GM19025 (cell line): ENCODE data around the gene SCAMP5.

Source experiments
- ATAC-seq: cut with Tn5 transposase; IDR thresholded peaks from one replicate; pipeline ENCODE4 v1.9.1; 2021; ENCODE audit warnings: mild to moderate bottlenecking, low read depth, moderate library complexity; ENCODE audit not compliant: unreplicated experiment

SCAMP5 gene

DNA sequence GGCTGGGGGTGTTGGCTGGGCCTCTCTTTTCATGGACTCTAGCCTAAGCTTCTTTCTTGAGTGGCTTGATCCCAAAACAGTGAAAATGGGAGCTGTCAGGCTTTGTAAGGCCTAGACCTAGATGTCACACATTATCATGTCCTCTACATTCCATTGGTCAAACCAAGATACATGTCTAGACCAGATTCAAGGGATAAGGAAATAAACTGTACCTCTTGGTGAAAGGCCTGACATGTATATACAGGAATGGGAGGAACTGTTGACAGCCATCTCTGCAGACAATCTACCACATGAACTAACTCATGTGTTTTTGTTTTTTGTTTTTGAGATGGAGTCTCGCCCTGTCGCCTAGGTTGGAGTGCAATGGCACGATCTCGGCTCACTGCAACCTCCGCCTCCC lies 27.7 kb upstream of the SCAMP5 start:
- no peak for ATAC-seq

DNA sequence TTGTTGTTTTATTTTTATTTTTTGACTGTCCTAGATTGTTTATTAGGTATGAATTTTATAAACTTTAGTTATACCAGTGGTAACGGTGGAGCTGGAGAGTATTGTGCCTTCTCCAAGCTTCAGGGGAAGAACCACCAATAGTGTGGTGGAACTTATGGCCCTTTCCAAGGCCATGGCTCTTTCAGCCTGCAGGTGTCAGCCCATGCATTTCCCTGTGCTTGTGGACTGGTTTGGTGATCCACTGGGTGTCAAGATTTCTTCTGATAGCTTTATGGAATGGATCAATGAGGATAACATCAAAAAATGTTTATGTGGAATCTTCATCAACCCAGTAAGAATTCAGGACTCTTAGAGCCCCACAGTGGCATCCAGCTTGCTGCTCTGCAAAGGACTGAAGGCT lies 19.2 kb upstream of the SCAMP5 start:
- no peak for ATAC-seq

DNA sequence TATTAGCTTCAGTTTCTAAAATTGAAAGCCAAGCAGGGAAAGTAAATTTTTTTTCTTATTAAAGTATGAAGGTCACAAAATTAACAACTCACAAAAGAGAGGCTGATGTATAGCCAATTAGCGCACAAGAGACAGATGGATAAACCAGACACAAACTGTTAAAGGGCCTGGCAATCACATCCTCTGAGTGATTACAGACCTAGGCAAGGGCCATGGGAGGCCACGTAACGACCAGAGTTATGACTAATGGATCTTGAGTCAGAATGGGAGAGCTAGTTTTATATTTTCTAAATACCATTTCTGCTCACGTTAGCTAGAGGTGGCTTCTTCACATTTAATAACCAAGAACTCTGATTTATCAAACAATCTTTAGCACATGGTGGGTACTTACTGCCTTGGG lies 17.8 kb upstream of the SCAMP5 start:
- no peak for ATAC-seq

DNA sequence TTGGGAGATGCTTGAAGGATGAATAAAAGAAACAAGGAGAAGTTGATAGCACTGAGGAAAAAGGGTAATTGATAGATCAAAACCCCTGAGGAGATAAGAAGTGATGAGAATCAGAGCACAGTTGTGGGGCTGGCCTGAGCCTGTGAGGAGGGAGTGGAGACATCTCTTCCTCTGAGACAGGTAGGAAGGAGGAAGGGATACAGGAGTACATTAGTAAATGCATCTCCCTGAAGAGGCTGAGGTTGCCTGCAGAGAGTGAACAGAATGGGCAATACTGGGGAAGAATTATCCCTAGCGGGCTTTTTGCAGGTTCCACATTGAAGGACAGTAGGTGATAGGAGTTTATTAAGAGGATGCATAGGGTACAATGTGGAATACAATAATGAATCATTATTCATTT lies 17.3 kb upstream of the SCAMP5 start:
- ATAC-seq = no peak

DNA sequence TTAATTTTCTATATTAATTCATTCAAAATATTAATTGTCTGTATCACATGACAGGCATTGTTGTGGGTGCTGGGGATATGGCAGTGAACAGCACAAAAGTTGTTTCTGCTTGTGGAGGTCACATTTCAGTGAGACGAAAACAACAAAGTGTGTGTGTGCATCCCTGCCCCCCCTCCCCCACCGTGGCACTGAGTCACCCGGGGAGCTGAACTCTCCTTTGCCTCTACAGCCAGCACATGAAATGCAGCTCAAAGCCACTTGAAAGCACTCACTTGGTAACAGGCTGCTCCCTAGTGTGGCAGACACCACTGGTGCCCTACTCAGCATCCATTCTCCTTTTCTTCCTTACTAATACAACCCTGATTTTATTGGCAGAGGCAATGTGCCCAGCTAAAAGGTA lies 16.9 kb upstream of the SCAMP5 start:
- no peak for ATAC-seq

DNA sequence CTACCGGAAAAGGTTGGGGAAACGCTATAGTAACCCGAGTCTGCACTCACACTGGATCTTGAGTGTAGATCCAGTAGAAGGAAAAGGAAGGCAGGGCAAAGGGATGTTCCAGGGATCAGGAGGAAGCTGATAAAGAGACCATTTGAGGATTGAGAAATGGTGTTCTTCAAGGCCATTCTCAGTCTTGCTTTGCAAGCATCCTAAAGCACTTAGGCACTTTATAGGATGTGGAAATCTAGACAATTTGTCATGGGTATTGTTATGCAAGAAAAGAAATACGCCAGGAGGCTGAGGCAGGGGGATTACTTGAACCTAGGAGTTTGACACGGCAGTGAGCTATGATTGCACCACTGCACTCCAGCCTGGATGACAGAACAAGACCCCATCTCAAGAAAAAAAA lies 13.2 kb upstream of the SCAMP5 start:
- ATAC-seq = no peak

DNA sequence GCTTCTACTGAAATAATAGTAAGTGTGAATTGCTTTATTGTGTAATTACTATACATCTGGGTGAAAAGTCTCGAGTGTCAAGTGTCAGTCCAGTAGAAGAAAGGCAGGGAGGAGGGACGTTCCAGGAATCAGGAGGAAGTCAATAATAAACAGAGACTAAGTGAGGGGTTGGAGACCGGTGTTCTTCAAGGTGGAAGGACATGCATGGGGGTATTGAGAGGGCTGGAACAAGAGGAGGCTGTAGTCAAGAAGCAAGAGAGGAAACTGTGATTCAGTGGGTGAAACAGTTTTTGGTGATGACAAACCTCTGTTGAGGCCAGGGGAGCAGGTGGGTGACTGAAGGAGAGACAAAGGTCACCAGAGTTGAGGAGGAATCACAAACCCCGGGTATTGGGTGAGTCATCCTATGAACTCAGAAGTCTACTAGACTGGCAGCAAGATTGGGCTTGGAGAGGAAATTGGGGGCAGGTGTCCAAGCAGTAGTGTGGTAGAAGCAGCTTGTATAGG lies 11.6 kb upstream of the SCAMP5 start:
- ATAC-seq = peak; percentile 55

DNA sequence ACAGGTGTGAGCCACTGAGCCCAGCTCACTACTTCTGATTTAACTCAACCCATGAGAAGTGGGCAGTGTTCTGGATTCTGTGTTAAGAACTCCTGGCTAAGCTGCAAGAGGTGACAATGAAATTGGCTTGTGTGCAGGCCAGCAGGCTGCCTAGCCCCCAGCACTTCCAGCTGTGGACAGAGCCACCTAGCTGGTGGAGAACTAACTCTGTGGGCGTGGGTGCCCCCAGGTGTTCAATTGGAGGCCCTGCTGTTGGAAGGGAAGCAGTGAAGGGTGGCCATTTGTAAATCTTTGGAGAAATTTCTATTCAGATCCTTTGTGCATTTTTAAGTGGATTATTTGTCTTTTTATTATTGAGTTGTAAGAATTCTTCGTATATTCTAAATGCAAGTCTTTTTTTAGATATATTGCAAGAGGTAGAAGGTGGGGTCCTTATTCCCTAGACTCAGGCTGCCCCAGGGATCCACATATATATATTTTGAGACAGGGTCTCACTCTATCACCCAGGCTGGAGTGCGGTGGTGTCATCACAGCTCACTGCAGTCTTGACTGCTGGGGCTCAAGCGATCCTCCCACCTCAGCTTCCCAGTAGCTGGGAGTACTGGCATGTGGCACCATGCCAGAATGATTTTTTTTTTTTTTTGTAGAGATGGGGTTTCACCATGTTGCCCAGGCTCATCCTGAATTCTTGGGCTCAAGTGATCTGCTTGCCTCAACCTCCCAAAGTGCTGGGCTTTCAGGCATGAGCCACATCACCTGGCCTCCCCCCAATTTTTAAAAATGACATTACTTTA lies 7.2 kb upstream of the SCAMP5 start:
- no peak for ATAC-seq

DNA sequence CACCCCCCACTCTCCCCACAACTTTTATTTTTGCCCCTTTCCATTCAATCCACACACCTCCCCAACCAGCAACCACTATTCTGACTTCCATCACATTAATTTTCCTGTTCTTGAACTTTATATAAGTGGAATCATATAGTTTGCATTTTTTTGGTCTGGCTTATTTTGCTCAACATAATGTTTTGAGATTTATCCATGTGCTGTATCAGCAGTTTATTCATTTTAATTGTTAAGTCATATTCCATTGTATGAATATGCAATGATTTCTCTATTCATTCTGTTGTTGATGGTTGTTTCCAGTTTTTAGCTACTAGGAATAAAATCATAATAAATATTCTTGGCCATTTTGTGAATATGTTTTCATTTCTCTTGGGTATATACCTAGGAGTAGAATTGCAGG lies 5.8 kb upstream of the SCAMP5 start:
- no peak for ATAC-seq

DNA sequence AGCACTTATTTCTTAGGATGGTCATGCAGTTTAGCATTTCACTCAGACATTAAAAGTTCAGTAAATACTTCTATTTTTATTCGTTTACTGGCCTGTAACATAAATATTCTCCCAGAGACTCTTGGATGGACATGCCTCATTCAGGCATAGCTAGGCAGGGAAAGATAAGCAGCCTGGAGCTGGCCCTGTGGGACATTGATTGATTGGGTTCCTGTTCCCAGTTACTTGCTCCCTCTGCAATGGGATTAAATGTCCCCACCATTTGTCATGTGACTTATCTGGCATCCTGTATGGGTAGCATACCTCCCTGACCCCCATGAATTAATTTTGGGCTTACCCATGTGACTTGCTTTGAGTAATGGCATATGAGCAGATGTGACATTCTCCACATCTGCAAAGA lies 2.7 kb upstream of the SCAMP5 start:
- no peak for ATAC-seq

DNA sequence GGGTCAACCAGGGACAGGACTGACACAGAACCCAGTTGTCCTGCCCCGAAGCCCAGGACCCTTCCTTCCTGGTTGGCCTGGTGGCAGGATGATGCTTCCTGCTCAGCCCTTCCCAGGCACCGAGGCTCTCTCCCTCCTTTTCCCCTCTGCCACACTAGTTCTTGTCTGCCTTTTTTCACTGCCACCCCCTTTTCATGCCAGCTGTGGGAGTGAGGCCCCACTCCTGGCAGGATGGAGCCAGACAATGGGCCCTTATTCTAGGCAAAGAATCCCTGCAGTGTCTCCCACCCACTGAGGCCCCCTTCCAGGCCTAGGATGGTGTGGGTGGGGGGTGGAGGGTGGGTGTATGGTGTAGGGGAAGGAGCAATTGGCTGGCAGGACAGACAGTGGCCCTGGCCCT lies 1.1 kb upstream of the SCAMP5 start:
- ATAC-seq = no peak

DNA sequence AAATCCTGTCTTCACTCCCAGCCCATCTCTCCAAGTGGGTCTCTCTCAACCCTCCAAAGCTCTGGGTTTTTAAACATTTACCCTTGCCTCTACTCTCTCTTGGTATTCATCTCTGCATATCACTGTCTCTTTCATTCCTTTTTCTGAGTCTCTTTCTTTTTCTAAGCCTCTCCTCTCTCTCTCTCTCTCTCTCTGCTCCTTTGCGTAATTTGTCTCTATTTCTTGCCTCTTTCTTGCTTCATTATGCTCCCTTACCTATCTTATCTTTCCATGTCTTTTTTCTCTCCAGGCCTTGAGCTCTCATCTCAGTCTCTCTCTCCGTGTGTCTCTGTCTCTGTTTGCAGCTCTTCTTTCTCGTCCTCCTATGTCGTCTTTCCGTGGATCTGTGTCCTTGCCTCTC lies 678 bp upstream of the SCAMP5 start:
- no peak for ATAC-seq

DNA sequence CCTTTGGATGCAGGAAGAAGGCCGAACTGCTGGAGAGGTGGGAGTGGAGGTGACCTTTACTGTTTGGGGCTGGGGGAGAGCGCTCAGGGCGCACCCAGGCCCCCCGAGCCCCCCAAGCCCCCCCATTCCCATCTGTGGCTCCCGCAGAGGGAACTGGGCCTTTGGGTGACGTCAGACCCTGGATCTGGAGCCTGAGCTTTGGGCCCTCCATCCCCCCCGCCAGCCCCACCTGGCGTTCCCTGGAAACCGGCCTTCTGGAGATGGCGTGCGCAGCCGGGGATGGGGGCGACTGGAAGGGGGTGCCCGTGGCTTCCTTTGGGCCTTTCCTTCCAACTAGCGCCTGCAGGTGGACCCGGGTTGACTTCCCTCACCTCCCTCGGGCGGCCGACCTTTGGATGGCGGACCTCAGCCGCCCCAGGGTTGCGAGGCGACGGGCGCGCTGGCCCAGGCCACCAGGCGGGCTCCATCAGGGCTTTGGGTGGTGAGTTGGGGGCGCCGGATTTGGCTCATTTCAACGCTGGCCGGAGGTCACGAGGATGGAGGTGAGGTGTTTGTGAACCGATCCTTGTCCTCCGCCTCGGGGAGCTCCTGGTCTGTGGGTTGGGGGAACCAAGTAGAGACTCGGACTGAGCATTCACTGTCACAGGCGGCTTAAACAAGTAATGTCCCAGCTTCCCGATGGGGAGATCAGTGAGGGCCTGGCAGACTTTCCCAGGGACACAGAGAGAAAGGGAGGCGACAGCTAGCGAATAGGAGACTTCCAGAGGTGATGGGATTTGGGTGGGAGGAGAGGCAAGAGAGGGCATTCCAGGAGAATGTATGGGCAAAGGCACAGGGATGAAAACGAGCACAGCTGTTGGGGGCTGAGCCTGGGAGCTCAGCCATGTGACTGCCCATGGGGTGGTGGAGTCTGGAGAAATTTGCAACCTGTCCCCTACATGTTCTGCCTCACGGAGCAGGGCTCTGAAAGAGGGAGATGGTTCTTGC lies 709 bp downstream of the SCAMP5 start:
- ATAC-seq = no peak

DNA sequence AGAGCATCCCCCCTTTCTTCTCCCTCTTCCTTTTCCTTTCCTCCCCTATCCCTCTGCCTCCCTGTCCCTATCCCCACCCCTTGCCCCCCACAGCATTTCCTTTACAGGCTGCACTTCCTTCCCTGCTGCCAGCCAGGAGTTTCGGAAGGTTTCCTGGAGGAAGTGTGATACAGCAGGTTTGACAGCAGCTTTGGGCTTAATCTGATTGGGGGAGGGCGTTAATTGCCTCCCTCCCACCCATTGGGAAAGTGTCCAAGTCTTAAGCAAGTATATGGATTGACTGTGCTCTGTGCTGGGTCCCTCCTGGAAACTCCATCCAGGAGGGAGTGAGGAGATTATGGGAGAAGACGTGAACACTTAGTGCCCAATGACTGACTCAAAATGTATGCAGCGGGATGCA lies 1.8 kb downstream of the SCAMP5 start:
- ATAC-seq = no peak

DNA sequence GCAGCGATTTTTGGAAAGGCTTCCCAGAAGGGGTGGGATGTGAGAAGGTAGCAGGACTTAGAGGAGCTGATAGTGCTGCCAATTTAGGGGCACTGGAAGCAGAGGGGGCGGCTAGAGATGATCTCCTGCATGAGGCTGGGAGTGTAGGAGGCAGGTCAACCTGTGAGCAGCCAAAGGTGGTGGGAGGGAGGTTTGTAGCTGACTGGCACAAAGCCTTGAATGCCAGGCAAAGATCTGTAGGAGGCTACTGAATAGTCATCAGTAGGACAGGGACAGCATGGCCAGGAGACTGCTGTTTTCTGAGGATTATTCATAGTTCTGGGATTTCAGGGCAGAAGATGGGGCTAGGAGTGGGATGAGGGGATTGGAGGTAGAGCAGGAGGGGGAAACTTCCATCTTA lies 2.2 kb downstream of the SCAMP5 start:
- no peak for ATAC-seq

DNA sequence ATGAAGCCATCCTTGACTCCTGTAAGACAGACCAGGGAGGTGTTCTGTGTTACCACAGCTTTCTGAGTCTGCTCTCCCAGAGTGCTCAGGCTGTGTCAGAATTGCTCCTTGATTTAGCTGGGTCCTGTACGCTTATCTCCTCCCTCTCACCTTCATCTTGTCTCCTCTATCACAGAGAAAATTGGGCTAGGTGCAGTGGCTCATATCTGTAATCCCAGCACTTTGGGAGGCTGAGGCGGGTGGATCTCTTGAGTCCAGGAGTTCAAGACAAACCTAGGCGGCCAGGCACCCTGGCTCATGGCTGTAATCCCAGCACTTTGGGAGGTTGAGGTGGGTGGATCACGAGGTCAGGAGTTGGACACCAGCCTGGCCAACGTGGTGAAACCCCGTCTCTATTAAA lies 5.9 kb downstream of the SCAMP5 start:
- ATAC-seq = no peak

DNA sequence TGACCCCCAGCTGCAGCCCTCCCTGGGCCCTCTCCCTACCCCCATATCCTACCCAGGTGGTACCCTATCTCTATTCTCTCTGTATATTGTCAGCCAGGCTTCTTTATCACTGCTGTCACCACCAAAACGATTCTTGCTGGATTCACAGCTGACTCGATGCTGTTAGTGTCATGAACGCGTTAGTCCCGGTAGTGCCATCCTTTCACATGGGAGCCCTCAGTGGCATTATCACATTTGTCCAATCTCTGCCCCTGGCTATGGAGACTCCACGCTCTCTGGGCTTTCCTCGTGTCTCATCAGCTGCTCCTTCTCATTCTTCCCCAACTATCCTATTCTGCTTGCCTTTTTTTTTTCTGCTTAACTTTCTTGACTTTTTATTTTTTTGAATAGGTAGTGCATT lies 7.0 kb downstream of the SCAMP5 start:
- no peak for ATAC-seq

DNA sequence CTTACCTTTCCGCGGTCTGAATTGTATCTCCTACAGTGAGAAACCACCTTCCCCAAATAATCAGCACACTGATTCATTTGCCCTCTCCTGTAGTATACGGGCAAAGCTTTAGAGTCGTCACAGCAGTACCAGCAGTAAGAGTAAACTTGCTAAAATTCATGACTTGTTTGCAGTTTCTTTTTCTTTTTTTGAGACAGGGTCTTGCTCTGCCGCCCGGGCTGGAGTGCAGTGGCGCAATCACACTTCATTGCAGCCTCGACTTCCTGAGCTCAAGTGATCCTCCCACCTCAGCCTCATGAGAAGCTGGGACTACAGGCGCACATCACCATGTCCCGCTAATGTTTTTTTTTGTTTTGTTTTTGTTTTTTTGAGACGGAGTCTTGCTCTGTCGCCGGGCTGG lies 11.9 kb downstream of the SCAMP5 start:
- no peak for ATAC-seq

DNA sequence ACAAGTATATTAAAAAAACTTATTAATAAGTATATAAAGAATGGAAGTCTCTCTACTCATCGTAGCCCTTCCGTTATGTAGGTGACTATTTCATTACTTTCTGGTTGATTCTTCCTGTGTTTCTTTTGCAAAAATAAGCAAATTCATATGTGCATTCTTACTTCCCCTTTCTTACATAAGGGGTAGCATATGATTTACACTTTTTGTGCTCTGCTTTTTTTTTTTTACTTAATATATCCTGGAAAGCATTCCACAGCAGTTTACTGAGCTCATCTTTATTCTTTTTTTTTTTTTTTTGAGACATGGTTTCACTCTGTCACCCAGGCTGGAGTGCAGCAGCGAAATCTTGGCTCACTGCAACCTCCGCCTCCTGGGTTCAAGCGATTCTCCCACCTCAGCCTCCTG lies 12.9 kb downstream of the SCAMP5 start:
- peak; percentile 23 for ATAC-seq

DNA sequence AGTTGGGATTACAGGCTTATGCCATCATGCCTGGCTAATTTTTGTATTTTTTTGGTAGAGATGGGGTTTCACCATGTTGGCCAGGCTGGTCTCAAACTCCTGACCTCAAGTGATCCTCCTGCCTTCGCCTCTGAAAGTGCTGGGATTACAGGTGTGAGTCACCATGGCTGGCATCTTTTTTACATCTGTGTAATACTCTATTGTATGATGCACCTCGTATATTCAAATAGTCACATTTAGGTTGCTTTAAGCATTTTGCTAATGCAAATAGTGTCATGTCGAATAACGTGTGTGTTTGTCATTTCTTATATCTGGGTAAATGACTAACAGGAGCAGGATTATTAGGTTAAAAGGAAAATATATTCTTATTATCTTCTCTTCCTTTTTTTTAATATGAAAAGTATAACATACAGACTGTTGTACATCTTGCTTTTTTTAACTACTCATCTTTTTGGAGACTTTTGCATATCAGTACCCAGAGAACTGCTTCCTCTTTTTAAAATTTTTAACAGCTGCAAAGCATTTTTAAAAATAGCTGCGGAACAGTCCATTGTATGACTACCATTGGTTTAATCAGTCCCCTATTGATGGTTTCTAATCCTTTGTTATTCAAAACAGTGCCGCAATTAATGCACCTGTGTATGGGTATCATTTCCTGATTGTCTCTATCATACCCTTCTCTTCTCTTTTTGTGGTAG lies 13.4 kb downstream of the SCAMP5 start:
- peak; percentile 57 for ATAC-seq

DNA sequence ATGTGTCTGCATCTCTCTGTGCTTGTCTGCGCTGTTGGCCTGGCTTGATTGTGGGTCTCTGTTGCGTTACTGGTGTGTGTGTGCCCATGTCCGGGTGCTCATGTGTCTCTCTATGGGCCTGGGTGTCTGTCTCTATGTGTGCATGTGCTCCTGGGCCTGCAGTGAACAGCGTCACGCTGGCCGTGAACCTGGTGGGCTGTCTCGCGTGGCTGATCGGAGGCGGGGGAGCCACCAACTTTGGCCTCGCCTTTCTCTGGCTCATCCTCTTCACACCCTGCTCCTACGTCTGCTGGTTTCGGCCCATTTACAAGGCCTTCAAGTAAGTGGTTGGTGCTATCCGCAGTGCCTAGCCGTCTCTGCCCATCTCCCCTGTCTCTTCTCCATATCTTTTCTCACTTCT lies 21.1 kb downstream of the SCAMP5 start:
- no peak for ATAC-seq
